Astrocyte (in vitro differentiated cells and primary cell): ENCODE measurements around the gene NSMF. TPM values are rescaled to one million over a fixed set of nuclear protein-coding genes. Genes with fewer than 3 reads are reported as not detected.

Source experiments
- DNase-seq: peaks from one replicate; pipeline ENCODE4 v3.0.0-alpha.2; 2010; ENCODE audit warnings: low read depth
- FAIRE-seq: peaks from 2 replicates; lab custom pipeline; 2011; peaks lifted over from hg19 to GRCh38; lab: Jason Lieb, UNC
- H2AFZ ChIP-seq: 2 replicates; pipeline ENCODE4 v1.6.0; 2012; ENCODE audit warnings: low read depth, low read length, inconsistent platforms
- H3K27ac ChIP-seq: 2 replicates; pipeline ENCODE4 v1.5.1; 2011; ENCODE audit warnings: low read depth, low read length, inconsistent platforms
- H3K27me3 ChIP-seq: 2 replicates; pipeline ENCODE4 v1.6.0; 2011; ENCODE audit warnings: low read length, inconsistent platforms; ENCODE audit not compliant: insufficient read depth
- H3K36me3 ChIP-seq: 2 replicates; pipeline ENCODE4 v1.5.1; 2011; ENCODE audit warnings: low read length, inconsistent platforms; ENCODE audit not compliant: insufficient read depth
- H3K4me1 ChIP-seq: 2 replicates; pipeline ENCODE4 v1.5.1; 2011; ENCODE audit warnings: low read length, inconsistent platforms; ENCODE audit not compliant: insufficient read depth
- H3K4me2 ChIP-seq: 2 replicates; pipeline ENCODE4 v1.6.0; 2012; ENCODE audit warnings: low read length, inconsistent platforms
- H3K4me3 ChIP-seq: 2 replicates; pipeline ENCODE4 v1.5.1; 2011; ENCODE audit warnings: low read depth, mild to moderate bottlenecking, low read length, inconsistent platforms; ENCODE audit not compliant: insufficient read depth
- H3K79me2 ChIP-seq: 2 replicates; pipeline ENCODE4 v1.6.0; 2012; ENCODE audit warnings: mild to moderate bottlenecking, low read length, inconsistent platforms; ENCODE audit not compliant: insufficient read depth
- H3K9ac ChIP-seq: 2 replicates; pipeline ENCODE4 v1.6.0; 2012; ENCODE audit warnings: mild to moderate bottlenecking, low read length, inconsistent platforms
- H3K9me3 ChIP-seq: 2 replicates; pipeline ENCODE4 v1.5.1; 2012; ENCODE audit warnings: low read depth, mild to moderate bottlenecking, low read length, inconsistent platforms; ENCODE audit not compliant: insufficient read depth
- H4K20me1 ChIP-seq: 2 replicates; pipeline ENCODE4 v1.6.0; 2012; ENCODE audit warnings: low read length, inconsistent platforms; ENCODE audit not compliant: insufficient read depth
- H3K27ac Mint-ChIP-seq: one replicate; pipeline ENCODE4 v1.8.0; 2021; ENCODE audit warnings: mild to moderate bottlenecking, mixed read lengths; ENCODE audit not compliant: unreplicated experiment
- H3K27me3 Mint-ChIP-seq: one replicate; pipeline ENCODE4 v1.8.0; 2021; ENCODE audit warnings: low read depth, mixed read lengths; ENCODE audit not compliant: unreplicated experiment
- H3K36me3 Mint-ChIP-seq: one replicate; pipeline ENCODE4 v1.8.0; 2021; ENCODE audit warnings: low read depth, mixed read lengths; ENCODE audit not compliant: unreplicated experiment
- H3K4me1 Mint-ChIP-seq: one replicate; pipeline ENCODE4 v1.8.0; 2021; ENCODE audit warnings: low read depth, mixed read lengths; ENCODE audit not compliant: unreplicated experiment
- H3K4me3 Mint-ChIP-seq: one replicate; pipeline ENCODE4 v1.8.0; 2021; ENCODE audit warnings: mild to moderate bottlenecking, moderate library complexity, mixed read lengths; ENCODE audit not compliant: unreplicated experiment
- H3K9me3 Mint-ChIP-seq: one replicate; pipeline ENCODE4 v1.8.0; 2021; ENCODE audit warnings: mild to moderate bottlenecking, mixed read lengths; ENCODE audit not compliant: unreplicated experiment
- CTCF ChIP-seq: IDR thresholded peaks from 2 replicates; pipeline ENCODE4 v1.5.1; 2011; ENCODE audit warnings: low read depth, mild to moderate bottlenecking, inconsistent platforms, low read length, moderate library complexity; ENCODE audit not compliant: insufficient read depth
- EZH2 ChIP-seq: IDR thresholded peaks from 2 replicates; pipeline ENCODE4 v1.6.1; 2012; ENCODE audit warnings: mild to moderate bottlenecking, low read length, inconsistent platforms; ENCODE audit not compliant: insufficient read depth
- total RNA-seq: library from RNA; stranded (reverse); gene quantifications from 2 replicates; pipeline ENCODE4 v1.2.1, GENCODE V29; 2021

NSMF gene
- total RNA-seq, 1 donor from 2014 or later = 50.5 TPM

- TF ChIP-seq CTCF = no peak
- TF ChIP-seq EZH2 = no peak
- Histone ChIP-seq H3K79me2 (no peaks in the 10 kb centered on the region), H2AFZ (no peak overlapping the region), H3K36me3 (no peaks in the 10 kb centered on the region), H3K27me3 (no peaks in the 10 kb centered on the region), H3K9ac (no peak overlapping the region), H3K4me1 (peaks cover 5% of the 10 kb centered on the region), H4K20me1 (no peaks in the 10 kb centered on the region), H3K27ac (no peak overlapping the region), H3K4me2 (no peak overlapping the region), H3K9me3 (no peaks in the 10 kb centered on the region), H3K4me3 (no peak overlapping the region)
- no peak overlapping the region for H3K4me3 Mint-ChIP-seq
- H3K27ac Mint-ChIP-seq = no peak overlapping the region
- no peaks in the 10 kb centered on the region for H3K9me3 Mint-ChIP-seq
- no peaks in the 10 kb centered on the region for H3K36me3 Mint-ChIP-seq
- no peak for FAIRE-seq
- peaks cover under 1% of the 10 kb centered on the region for H3K27me3 Mint-ChIP-seq
- no peak for DNase-seq
- H3K4me1 Mint-ChIP-seq = no peaks in the 10 kb centered on the region
These were observed 30.1 kb downstream of the NSMF start for GRCh38 chr9:137428841-137429545.

- DNase-seq = no peak
- TF ChIP-seq CTCF (no peak), EZH2 (no peak)
These were observed 30.9 kb downstream of the NSMF start for GRCh38 chr9:137428311-137428630.

More at GRCh38 chr9:137428311-137428630, 30.9 kb downstream of the NSMF start:
- Histone ChIP-seq H3K4me3 (no peak overlapping the region), H4K20me1 (no peaks in the 10 kb centered on the region), H2AFZ (no peak overlapping the region), H3K27ac (no peak overlapping the region), H3K4me2 (no peak overlapping the region), H3K9ac (no peak overlapping the region), H3K79me2 (no peaks in the 10 kb centered on the region), H3K36me3 (no peaks in the 10 kb centered on the region), H3K27me3 (no peaks in the 10 kb centered on the region), H3K4me1 (peaks cover 5% of the 10 kb centered on the region), H3K9me3 (no peaks in the 10 kb centered on the region)
- Mint-ChIP-seq H3K4me3 (no peak overlapping the region), H3K9me3 (no peaks in the 10 kb centered on the region), H3K36me3 (no peaks in the 10 kb centered on the region), H3K27me3 (no peaks in the 10 kb centered on the region), H3K4me1 (no peaks in the 10 kb centered on the region), H3K27ac (no peak overlapping the region)
- FAIRE-seq = no peak
